K562 (cell line): ENCODE data around the gene CLCN1. TPM values are rescaled to one million over a fixed set of nuclear protein-coding genes. Genes with fewer than 3 reads are reported as not detected.

ENCODE experiments used
- ATAC-seq: fragments of 200-7000 bp; cut with Tn5 transposase; 3 replicates; pipeline ENCODE4 v1.9.1; 2020; ENCODE audit warnings: moderate library complexity
- BruUV-seq: library from RNA; stranded (reverse); fragments of 400-500 nt; replicated peaks from 2 replicates; lab custom pipeline; 2021; lab: Mats Ljungman, UMichigan
- CTCF ChIA-PET: fragments of 300-600 bp; formaldehyde crosslinking; extraction: SDS; loops from one replicate; lab custom pipeline; 2021; ENCODE audit warnings: low intra/inter-chr PET ratio; lab: Yijun Ruan, JAX
- POLR2A ChIA-PET: fragments of 300-600, 350-650 bp; sonication (Branson Sonifier 250); formaldehyde crosslinking; extraction: SDS; loops from one replicate; lab custom pipeline; 2021; ENCODE audit warnings: antibody characterized with exemption, inconsistent platforms; lab: Yijun Ruan, JAX
- DNase-seq, 4 experiments: peaks; one replicate each; pipeline versions ENCODE4 v3.0.0 to v3.0.0-alpha.2; 2011 to 2018; ENCODE audit warnings: low spot score in 3 of 4, mixed read lengths in 3 of 4; ENCODE audit errors: extremely low read depth in 1 of 4
- FAIRE-seq: peaks from 2 replicates; lab custom pipeline; 2011; peaks lifted over from hg19 to GRCh38; lab: Jason Lieb, UNC
- H2AFZ ChIP-seq: 2 replicates; pipeline ENCODE4 v1.6.0; 2011; ENCODE audit warnings: low read depth, low read length, control low read depth, inconsistent platforms
- H3K27ac ChIP-seq: fragments of 200-600 bp; 3 replicates; pipeline ENCODE4 v1.8.0; 2011; ENCODE audit warnings: low read depth, mild to moderate bottlenecking, control low read depth, inconsistent platforms, low read length, moderate library complexity, mixed read lengths; ENCODE audit errors: extremely low read depth
- H3K27me3 ChIP-seq, 2 experiments: fragments of 300-600 bp in 1 of 2; 2 replicates in 1 of 2; 3 replicates in 1 of 2; pipeline versions ENCODE4 v1.6.0 to v1.8.0; 2011; ENCODE audit warnings: inconsistent platforms in 2 of 2, low read length in 2 of 2, mild to moderate bottlenecking in 1 of 2, mixed read lengths in 1 of 2, moderate library complexity in 1 of 2; ENCODE audit not compliant: control insufficient read depth in 2 of 2, insufficient read depth in 2 of 2
- H3K36me3 ChIP-seq: fragments of 300-600 bp; 3 replicates; pipeline ENCODE4 v1.8.0; 2011; ENCODE audit warnings: mild to moderate bottlenecking, low read length, inconsistent platforms; ENCODE audit not compliant: control insufficient read depth, insufficient read depth
- H3K4me1 ChIP-seq, 2 experiments: fragments of 200-600 bp in 1 of 2; replicated peaks in 1 of 2; 2 replicates in 1 of 2; 3 replicates in 1 of 2; pipeline versions ENCODE4 v1.5.1 to v1.8.0; 2011; ENCODE audit warnings: inconsistent platforms in 2 of 2, low read length in 2 of 2, mild to moderate bottlenecking in 1 of 2, mixed read lengths in 1 of 2, moderate library complexity in 1 of 2; ENCODE audit not compliant: control insufficient read depth in 2 of 2, insufficient read depth in 2 of 2
- H3K4me2 ChIP-seq: 2 replicates; pipeline ENCODE4 v1.6.1; 2011; ENCODE audit warnings: low read length, control low read depth, inconsistent platforms, mixed read lengths; ENCODE audit not compliant: insufficient read depth
- H3K4me3 ChIP-seq: fragments of 200-600 bp; sonication (generic), shearing (Covaris generic); 2 replicates; pipeline ENCODE4 v1.5.1; 2016; ENCODE audit warnings: control low read depth, inconsistent platforms
- H3K79me2 ChIP-seq: fragments of 200-600 bp; 3 replicates; pipeline ENCODE4 v1.8.0; 2011; ENCODE audit warnings: low read length, inconsistent platforms; ENCODE audit not compliant: control insufficient read depth, insufficient read depth
- H3K9ac ChIP-seq, 2 experiments: 2 replicates each; pipeline versions ENCODE4 v1.6.0 to v1.6.1; 2011; ENCODE audit warnings: low read depth in 2 of 2, low read length in 2 of 2, control low read depth in 1 of 2, inconsistent platforms in 1 of 2, mild to moderate bottlenecking in 1 of 2, mixed read lengths in 1 of 2; ENCODE audit not compliant: insufficient read depth in 1 of 2
- H3K9me1 ChIP-seq: one replicate; pipeline ENCODE4 v1.6.0; 2011; ENCODE audit warnings: inconsistent platforms, mild to moderate bottlenecking, low read length, moderate library complexity; ENCODE audit not compliant: control insufficient read depth, insufficient read depth
- H3K9me3 ChIP-seq: replicated peaks from 2 replicates; pipeline ENCODE4 v1.5.1; 2011; ENCODE audit warnings: low read depth, low read length, inconsistent platforms; ENCODE audit not compliant: control insufficient read depth, insufficient read depth
- H4K20me1 ChIP-seq: replicated peaks from 2 replicates; pipeline ENCODE4 v1.6.1; 2011; ENCODE audit warnings: low read length, inconsistent platforms, mixed read lengths; ENCODE audit not compliant: control insufficient read depth, insufficient read depth
- ARID3A ChIP-seq: IDR thresholded peaks from 2 replicates; pipeline ENCODE4 v1.6.1; 2012; ENCODE audit warnings: low read depth, low read length, improper control_type of control experiment, borderline replicate concordance
- BMI1 ChIP-seq: fragments of 150-350 bp; IDR thresholded peaks from 2 replicates; pipeline ENCODE4 v1.6.1; 2014; ENCODE audit warnings: low read length
- ESRRA ChIP-seq: fragments of 450-650 bp; IDR thresholded peaks from 2 replicates; pipeline ENCODE4 v1.6.1; 2014; ENCODE audit warnings: low read depth, mild to moderate bottlenecking, moderate library complexity, borderline replicate concordance
- KDM5B ChIP-seq: fragments of 200-600 bp; sonication (generic); IDR thresholded peaks from 2 replicates; pipeline ENCODE4 v1.6.1; 2012; ENCODE audit warnings: low read depth, mild to moderate bottlenecking, moderate library complexity, low read length, control low read depth, inconsistent platforms; ENCODE audit not compliant: insufficient replicate concordance
- MNT ChIP-seq, 2 experiments: fragments of 450-650 bp; conservative IDR thresholded peaks; 2 replicates each; pipeline ENCODE4 v1.6.1; 2017; ENCODE audit warnings: mild to moderate bottlenecking in 2 of 2, moderate library complexity in 2 of 2
- NBN ChIP-seq: fragments of 450-650 bp; IDR thresholded peaks from 2 replicates; pipeline ENCODE4 v1.6.1; 2016; ENCODE audit warnings: low read depth, mild to moderate bottlenecking
- RFX1 ChIP-seq: fragments of 450-650 bp; IDR thresholded peaks from 2 replicates; pipeline ENCODE4 v1.6.1; 2016; ENCODE audit warnings: mild to moderate bottlenecking, moderate library complexity
- ZBTB40 ChIP-seq, 2 experiments: fragments of 450-650 bp in 1 of 2; sonication (generic) in 1 of 2; formaldehyde crosslinking in 1 of 2; IDR thresholded peaks; 2 replicates each; pipeline versions ENCODE4 v1.7.1 to v1.9.0; 2016 to 2022; ENCODE audit warnings: inconsistent platforms in 1 of 2, mild to moderate bottlenecking in 1 of 2, missing genetic modification reagents in 1 of 2
- ZNF507 ChIP-seq: conservative IDR thresholded peaks from 2 replicates; pipeline ENCODE4 v1.6.1; 2017; ENCODE audit warnings: missing genetic modification characterization, missing compliant biosample characterization
- WGBS: fragments of 100-300 bp; shearing (Covaris generic); methylation state at CpG from one replicate; pipeline ENCODE4 v1.1.6; 2016; ENCODE audit warnings: low coverage, mixed read lengths; ENCODE audit not compliant: insufficient coverage; ENCODE audit errors: missing lambda C conversion rate; 5-methylcytosine and 5-hydroxymethylcytosine counted together
- in situ Hi-C: fragments of 300-500 bp; cut with MboI; formaldehyde crosslinking; loops from 4 replicates; pipeline ENCODE4 v1.15.0; 2018; ENCODE audit warnings: inconsistent platforms, mixed read lengths
- intact Hi-C: fragments of 100-400 bp; cut with micrococcal nuclease; formaldehyde crosslinking; loops from 2 replicates; pipeline ENCODE4 v1.14.2; 2022
- polyA plus RNA-seq, 8 experiments: library from polyadenylated mRNA; depleted of rRNA in 4 of 8; stranded (reverse) in 5 of 8; unstranded in 3 of 8; fragments of >200 nt; fragmentation: Nextera tagmentation in 2 of 8; fragmentation: Illumina TruSeq in 1 of 8; extraction: Ambion mirVana in 2 of 8; extraction: Trizol in 1 of 8; gene quantifications; 2 replicates each; pipeline versions ENCODE4 v1.2.1 to v1.2.3, GENCODE V29; 2011 to 2014; ENCODE audit warnings: inconsistent platforms in 1 of 8, missing spikeins in 1 of 8
- total RNA-seq, 7 experiments: library from RNA; depleted of rRNA in 6 of 7; stranded (reverse); fragments of >200 nt in 6 of 7; fragmentation: Illumina TruSeq in 2 of 7; extraction: Trizol in 2 of 7; gene quantifications; 2 replicates each; pipeline versions ENCODE4 v1.2.1 to v1.2.3, GENCODE V29; 2011 to 2021; ENCODE audit warnings: low replicate concordance in 1 of 7

Gene CLCN1
- total and polyA plus RNA-seq, 9 of the 15 experiments (the other 6 are each of a cell fraction or from before 2014, with no cell fraction given): 0.01 to 0.11 (median 0.04) TPM; not detected in 4

GRCh38 chr7:143269251-143269650 lies 46.7 kb upstream of the CLCN1 start:
- no peak for FAIRE-seq
- CTCF ChIA-PET: no interaction called here
- intact Hi-C loops: loop anchor here (2.0 kb wide), 1 partner anchor 36 kb away; no protein-coding TSS in a partner anchor
- Histone ChIP-seq H3K4me2 (no peak overlapping the region), H2AFZ (no peak overlapping the region), H3K4me3 (no peak overlapping the region), H3K9me3 (no peaks in the 10 kb centered on the region), H3K27ac (no peak overlapping the region), H3K36me3 (peaks cover 58% of the 10 kb centered on the region), H3K79me2 (peaks cover 13% of the 10 kb centered on the region), H3K9me1 (peaks cover 9% of the 10 kb centered on the region), H3K27me3 (no peaks in the 10 kb centered on the region), H4K20me1 (0 out of 2 replicates have a peak, but pooled peaks cover 4% of the 10 kb centered on the region), H3K9ac (peak overlapping the region in 1 of 2 experiments; percentile 59; a peak in 1 of 4 replicates), H3K4me1 (peaks cover 15 to 18% of the 10 kb centered on the region in 2 experiments)
- peak; percentile 43 for ATAC-seq
- POLR2A ChIA-PET: interaction anchor here (0.6 to 1.3 kb wide), 6 partner anchors 9 to 157 kb away, joined by 3 to 4 read pairs (median 4); partner anchors contain the start of gene CASP2
- 33% methylated on average over 5 of the region's 5 CpGs for WGBS
- BruUV-seq: no TSS peak
- in situ Hi-C loops: no loop called here
- DNase-seq: peak in 2 of 4 experiments; percentile 6 to 30
- TF ChIP-seq ARID3A (no peak), ESRRA (peak; percentile 44; the same call in 1 of the 2 replicates), BMI1 (no peak), MNT (conservative IDR thresholded peaks at IDR 0.05) (no peak), RFX1 (no peak), ZNF507 (tag) (no peak), KDM5B (no peak), ZBTB40 (IDR thresholded peaks at IDR 0.05) (no peak), ZBTB40 (CRISPR knock-in tag; IDR thresholded peaks at IDR 0.05) (no peak), NBN (no peak)
